HuH-7.5 (cell line): ENCODE data around the gene KIRREL2.
"Not testable (repeated sequence)": the region's sequence is repeated elsewhere in the genome, so short reads cannot be mapped to it uniquely, and the experiment has no call there.

Source experiments
- DNase-seq: peaks from one replicate; pipeline ENCODE4 v3.0.0; 2011; ENCODE audit warnings: low spot score

Gene KIRREL2

GRCh38 chr19:35856546-35857149 lies at the start of gene KIRREL2:
KIRREL2 (plus strand) TSS chr19:35856911; CDS start chr19:35857120, 209 bp downstream.
- no peak for DNase-seq

DNA sequence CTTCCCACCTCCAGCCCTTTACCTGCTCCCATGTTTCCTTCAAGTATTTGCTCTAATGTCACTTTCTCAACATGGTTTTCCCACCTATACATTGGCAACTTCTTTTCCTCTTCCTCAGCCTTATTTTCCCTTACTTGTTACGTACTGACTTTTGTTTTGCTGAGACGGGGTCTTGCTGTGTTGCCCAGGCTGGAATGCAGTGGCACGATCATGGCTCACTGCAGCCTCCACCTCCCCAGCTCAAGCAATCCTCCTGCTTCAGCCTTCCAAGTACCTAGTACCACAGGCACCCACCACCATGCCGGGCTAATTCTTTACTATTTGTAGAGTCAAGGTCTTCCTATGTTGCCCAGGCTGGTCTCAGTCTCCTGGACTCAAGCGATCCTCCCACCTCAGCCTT lies 49.1 kb upstream of the KIRREL2 start:
- no peak for DNase-seq

DNA sequence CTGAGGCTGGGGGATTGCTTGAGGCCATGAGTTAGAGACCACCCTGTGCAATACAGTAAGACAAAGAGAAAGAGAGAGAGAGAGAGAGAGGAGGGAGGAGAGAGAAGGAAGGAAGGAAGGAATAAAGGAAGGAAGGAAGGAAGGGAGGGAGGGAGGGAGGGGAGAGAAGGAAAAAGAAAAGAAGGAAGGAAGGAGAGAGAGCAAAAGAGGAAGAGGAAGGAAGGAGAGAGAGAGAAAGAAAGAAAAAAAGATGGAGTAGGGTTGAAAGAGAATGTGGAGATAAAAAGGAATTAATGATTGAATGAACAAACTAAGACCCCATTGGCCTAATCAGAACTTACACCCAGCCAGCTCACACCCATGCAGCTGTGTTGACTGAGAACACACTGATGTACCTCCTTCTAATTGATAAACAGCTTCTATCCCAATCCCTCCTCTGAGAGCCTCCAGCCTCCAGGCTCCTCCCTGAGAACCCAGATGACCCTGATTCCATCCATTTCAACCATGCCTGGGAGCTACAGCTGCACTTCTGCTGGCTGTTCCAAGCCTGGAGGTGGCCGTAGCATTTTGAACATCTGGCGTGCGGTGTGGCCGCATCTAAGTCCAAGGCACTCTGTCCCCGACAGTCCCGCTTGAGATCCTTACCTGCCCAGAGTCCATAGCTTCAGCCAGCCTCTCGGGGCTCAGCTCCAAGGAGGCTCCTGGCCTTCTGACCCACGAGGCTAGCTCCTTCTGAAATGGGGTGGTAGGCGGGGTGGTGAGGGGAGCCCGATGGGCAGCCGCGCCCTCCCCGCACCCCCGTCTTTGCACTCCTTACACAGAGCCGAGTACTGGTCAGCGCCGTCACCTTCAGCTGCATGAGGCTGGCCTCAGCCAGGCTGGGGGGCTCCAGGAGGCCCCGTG lies 45.1 kb upstream of the KIRREL2 start:
- no peak for DNase-seq

DNA sequence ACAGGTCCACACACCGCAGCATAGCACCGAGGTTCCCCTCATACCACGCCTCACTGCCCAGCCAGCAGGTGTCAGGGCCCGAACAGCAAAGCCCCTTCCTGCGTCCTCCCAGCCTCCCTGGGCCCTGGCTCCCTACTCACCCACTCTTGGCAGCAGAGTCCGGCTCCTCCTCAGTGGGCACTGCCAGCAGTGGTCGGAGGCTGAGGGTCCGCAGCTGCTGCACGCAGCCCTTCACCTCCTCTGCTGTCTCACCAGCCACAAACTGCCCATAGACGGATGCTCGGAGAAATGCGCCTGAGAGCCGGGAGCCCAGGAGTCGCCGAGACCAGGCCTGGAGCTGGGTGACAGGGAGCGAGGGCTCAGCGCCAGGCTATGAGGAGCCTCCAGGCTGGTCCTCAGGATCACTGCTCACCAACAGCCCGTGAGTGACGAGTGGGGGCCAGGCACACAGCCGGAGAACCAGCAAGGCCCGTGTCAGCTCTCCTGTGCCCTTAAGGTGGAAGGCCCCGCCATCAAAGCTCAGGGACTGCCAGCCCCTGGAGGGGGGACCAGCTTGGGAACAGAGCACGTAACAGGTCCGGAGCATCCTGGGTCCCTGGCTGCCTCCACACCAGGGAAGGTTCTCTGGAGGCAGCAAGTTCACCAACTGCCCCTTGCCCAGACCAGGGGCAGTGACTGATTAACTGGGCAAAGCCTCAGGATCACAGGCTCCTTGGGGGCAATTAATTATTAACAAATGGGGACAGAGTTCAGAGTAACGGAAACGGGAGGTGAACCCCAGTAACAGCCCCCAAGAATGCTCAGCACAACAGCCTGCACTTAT lies 44.3 kb upstream of the KIRREL2 start, which contains the start of gene PRODH2:
TSS of gene PRODH2 (minus strand) at position 626 of the 823 bp plus-strand sequence. CDS start at position 586, 40 bp downstream.
- no peak for DNase-seq

GRCh38 chr19:35813043-35813890 lies 43.4 kb upstream of the KIRREL2 start:
- DNase-seq = no peak

DNA sequence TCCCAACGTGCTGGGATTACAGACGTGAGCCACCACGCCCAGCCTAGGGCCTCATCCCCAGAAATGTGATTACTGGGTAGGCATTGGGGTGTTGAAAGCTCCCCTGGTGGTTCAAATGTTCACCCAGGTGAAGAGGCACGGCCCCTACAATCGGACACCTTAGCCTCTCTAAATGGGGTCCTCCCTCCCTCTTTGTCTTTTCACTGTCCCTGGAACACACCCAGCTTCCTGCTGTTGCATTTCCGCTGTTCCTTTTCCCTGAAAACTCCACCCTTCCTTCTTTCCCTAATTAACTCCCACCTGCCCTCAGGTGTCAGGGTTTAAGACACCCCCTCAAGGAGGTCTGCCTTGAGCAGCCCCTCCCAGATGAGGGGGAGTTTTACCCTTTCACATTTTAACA lies 40.4 kb upstream of the KIRREL2 start:
- no peak for DNase-seq

- DNase-seq = no peak
These were observed 39.9 kb upstream of the KIRREL2 start for GRCh38 chr19:35816846-35817245.

DNA sequence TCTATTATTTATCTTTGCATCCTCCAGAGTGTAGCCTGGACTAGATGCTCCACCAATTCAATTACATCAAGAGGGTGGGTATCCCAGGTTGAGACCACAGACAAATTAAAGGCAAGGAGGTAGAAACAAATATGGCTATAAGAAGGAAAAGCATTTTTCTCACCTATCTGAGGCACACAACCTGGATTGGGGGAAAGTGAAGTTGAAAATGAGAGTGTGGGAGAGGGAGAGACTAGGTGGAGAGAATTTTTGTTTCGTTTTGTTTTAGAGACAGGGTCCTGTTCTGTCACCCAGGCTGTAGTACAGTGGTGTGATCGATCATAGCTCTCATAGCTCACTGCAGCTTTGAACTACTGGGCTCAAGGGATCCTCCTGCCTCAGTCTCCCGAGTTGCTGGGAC lies 38.3 kb upstream of the KIRREL2 start:
- no peak for DNase-seq

GRCh38 chr19:35822579-35822978 lies 34.1 kb upstream of the KIRREL2 start:
- DNase-seq = no peak

DNA sequence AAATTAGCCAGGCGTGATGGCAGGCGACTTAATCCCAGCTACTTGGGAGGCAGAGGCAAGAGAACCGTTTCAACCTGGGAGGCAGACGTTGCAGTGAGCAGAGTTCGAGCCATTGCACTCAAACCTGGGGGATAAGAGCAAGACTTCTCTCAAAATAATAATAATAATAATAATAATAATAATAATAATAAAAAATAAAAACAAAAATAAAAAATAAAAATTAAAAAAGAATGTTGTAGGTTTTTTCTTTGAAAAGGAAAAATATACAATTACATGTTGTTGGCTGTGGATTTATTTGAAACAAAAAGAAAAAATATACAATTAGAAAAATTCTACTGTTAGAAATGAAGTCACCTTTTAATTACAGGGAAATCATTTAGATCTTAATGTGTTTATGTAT lies 32.6 kb upstream of the KIRREL2 start:
- no peak for DNase-seq

DNA sequence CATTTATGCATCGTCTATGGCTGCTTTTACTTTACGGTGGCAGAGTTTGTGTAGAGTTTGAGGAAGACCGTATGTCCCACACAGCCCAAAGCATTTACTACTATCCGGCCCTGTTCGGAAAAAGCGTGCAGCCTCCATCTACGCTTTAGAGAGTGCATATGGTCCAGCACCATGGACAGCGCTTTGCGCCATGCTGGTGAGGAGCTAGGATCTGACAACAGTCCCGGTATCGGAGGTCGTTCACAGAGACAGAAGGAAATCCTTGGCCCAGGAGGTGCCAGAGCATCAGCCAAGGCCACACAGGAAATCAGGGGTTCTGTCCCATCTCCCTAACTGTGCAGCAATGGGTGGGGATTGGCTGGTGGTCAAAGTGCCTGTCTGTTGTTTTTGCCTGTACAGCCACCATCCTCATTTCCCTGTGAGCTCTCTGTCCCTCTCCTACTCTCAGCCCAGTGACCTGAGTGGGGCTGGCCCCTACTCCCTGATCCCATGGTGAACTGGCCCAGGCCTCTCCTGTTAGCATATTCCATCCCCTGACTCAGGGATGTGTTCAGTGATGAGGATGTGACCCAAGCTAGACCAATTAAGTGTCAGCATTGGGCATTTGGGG lies 27.9 kb upstream of the KIRREL2 start:
- DNase-seq = peak; percentile 62

GRCh38 chr19:35830986-35831385 lies 25.7 kb upstream of the KIRREL2 start:
- DNase-seq = no peak

- no peak for DNase-seq
These were observed 24.7 kb upstream of the KIRREL2 start for GRCh38 chr19:35832054-35832453.

DNA sequence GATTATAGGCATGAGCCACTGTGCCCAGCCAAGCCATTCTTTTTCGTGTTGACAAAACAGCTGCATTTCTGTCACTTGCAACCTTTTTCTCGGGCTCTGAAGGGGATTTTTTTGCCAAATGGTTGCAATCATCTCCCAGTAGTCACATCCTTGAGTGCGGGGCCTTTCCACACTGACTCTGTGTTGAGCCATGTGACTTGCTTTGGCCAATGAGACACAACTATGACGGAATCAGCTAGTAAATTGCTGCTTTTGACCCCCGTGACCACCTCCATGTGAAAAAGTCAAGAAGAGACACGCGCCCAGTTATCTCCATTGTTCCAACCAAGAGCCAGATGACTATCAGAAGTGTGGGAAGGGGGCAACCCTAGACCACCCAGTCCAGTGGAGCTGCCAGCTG lies 22.7 kb upstream of the KIRREL2 start:
- DNase-seq = no peak

DNA sequence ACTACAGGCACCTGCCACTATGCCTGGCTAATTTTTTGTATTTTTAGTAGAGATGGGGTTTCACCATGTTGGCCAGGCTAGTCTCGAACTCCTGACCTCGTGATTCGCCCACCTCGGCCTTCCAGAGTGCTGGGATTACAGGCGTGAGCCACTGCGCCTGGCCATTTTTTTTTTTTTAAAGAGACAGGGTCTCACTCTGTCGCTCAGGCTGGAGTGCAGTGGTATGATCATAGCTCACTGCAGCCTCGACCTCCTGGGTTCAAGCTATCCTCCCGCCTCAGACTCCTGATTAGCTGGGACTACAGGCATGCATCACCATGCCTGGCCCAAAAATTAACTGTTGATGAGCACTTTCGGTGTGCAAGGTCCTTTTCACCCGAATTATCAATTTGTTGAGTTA lies 20.6 kb upstream of the KIRREL2 start:
- DNase-seq = not testable (repeated sequence)

GRCh38 chr19:35841961-35842595 lies 14.6 kb upstream of the KIRREL2 start:
- no peak for DNase-seq

GRCh38 chr19:35842666-35843272 lies 13.9 kb upstream of the KIRREL2 start:
- DNase-seq = no peak

DNA sequence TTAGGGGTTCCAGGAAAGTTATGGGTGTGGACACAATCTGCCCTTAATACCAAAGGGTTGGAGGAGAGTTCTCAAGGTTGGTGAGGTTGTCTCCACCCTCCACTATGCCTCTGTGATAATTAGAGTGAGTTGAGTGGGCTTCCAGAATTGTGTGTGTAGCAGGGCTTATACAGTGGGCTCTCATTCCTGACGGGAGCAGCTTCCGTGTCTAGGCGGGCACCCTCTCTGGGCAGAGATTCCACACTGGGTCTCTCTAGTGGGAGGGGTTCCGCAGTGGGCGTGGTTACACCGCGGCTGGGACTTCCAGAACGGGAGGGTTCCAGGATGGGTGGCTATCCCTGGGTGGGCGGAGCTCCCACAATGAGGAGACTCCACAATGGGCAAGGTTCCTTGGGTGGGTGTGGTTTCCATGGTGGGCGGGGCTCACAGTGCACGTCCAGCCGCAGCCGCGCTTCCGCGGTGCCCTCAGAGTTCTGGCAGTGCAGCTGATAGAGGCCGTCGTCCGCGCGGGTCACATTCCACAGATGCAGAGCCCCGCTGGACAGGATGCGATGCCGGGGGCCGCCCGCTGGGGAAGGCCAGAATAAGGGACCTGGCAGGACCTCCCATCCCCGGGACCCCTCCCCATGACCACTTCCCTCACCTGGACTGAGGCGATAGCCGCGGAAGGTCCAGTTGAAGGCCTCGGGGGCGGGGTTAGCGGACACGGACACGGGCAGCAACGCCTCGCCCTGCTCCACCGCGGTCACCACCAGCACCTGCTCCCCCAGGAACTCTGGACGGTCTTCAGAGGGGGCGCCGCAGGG lies 12.8 kb upstream of the KIRREL2 start:
- DNase-seq = no peak

DNA sequence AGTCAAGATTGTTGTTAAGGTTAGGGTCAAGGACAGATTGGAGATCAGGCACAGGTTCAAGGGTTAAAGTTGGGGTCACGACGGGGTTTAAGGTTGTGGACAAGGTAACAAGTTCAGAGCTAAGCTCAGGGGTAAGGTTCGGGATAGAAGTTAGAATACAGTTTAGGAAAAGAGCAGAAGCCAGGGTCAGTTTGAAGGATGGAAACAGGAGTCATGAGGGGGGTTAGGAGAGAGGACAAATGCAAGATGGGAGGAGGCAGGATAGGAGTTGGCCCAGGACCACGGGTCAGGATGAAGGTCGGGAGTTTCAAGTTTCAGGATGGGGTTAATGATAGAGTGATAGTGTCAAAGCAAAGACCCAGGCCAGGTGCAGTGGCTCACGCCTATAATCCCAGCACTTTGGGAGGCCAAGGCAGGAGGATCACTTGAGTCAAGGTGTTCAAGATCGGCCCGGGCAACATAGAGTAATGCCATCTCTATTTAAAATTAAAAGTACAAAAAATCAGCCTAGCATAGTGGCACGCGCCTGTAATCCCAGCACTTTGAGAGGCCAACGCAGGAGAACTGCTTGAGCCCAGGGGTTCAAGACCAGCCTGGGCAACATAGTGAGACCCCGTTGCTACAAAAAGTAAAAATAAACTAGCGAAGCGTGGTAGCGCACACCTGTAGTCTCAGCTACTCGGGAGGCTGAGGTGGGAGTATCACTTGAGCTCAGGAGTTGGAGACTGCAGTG lies 12.1 kb upstream of the KIRREL2 start:
- no peak for DNase-seq
